Stomach (tissue), 4 donors: ENCODE measurements around the gene ARID5B.

ENCODE experiments used
- POLR2A ChIP-seq, 4 donors: fragments of 450-650 bp; IDR thresholded peaks; one replicate each; pipeline ENCODE4 v1.6.1; 2016; ENCODE audit warnings: antibody characterized with exemption in 4 of 4, control low read depth in 2 of 4, mild to moderate bottlenecking in 1 of 4, moderate library complexity in 1 of 4
- TF ChIP-seq, protein P1 (sequence below), 7 experiments: fragments of 450-650 bp in 4 of 7; fragments of 200-600 bp in 3 of 7; sonication (generic) in 3 of 7; IDR thresholded peaks; one replicate each; pipeline ENCODE4 v1.5.1; 2016 to 2019; ENCODE audit warnings: antibody characterized with exemption in 7 of 7, control low read depth in 2 of 7, mild to moderate bottlenecking in 1 of 7

DNA sequence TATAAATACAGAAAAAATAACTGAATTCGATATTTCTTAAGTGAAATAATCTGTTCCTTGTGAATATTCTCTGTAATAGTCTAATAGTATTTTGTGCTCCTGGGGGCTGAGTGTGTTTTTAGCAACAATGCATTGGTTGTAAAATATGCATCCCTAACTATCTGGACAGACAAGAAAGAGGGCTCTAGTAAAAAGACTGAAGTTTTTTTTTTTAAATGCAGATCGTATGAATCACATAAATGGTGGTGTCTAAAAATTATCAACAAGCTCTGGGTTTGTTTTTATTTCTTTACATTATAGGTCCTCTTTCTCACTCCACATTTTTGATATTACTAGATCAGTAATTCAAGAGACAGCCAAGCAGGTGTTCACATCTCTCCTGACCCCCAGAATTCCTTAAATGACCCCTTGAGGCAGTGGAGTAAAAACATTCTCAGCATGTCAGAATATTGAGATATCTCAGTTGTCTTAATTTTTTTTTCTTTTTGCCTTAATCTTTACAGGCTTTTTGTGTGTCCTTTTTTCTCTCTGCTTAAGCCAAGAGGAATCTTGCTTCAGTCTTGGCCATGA is 18.2 kb downstream of the ARID5B start:
- TF ChIP-seq, protein P1, sequence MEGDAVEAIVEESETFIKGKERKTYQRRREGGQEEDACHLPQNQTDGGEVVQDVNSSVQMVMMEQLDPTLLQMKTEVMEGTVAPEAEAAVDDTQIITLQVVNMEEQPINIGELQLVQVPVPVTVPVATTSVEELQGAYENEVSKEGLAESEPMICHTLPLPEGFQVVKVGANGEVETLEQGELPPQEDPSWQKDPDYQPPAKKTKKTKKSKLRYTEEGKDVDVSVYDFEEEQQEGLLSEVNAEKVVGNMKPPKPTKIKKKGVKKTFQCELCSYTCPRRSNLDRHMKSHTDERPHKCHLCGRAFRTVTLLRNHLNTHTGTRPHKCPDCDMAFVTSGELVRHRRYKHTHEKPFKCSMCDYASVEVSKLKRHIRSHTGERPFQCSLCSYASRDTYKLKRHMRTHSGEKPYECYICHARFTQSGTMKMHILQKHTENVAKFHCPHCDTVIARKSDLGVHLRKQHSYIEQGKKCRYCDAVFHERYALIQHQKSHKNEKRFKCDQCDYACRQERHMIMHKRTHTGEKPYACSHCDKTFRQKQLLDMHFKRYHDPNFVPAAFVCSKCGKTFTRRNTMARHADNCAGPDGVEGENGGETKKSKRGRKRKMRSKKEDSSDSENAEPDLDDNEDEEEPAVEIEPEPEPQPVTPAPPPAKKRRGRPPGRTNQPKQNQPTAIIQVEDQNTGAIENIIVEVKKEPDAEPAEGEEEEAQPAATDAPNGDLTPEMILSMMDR (IDR thresholded peaks at IDR 0.05) = no peak
- TF ChIP-seq POLR2A (IDR thresholded peaks at IDR 0.05) = no peak
